Measurements from ENCODE around the gene SHROOM1. TPM values are rescaled to one million over a fixed set of nuclear protein-coding genes. Genes with fewer than 3 reads are reported as not detected.

Gene SHROOM1
- total and polyA plus RNA-seq, 2 of the 8 experiments (the other 6 are each of a cell fraction or from before 2014, with no cell fraction given) = 3.9 to 5.2 TPM

DNA sequence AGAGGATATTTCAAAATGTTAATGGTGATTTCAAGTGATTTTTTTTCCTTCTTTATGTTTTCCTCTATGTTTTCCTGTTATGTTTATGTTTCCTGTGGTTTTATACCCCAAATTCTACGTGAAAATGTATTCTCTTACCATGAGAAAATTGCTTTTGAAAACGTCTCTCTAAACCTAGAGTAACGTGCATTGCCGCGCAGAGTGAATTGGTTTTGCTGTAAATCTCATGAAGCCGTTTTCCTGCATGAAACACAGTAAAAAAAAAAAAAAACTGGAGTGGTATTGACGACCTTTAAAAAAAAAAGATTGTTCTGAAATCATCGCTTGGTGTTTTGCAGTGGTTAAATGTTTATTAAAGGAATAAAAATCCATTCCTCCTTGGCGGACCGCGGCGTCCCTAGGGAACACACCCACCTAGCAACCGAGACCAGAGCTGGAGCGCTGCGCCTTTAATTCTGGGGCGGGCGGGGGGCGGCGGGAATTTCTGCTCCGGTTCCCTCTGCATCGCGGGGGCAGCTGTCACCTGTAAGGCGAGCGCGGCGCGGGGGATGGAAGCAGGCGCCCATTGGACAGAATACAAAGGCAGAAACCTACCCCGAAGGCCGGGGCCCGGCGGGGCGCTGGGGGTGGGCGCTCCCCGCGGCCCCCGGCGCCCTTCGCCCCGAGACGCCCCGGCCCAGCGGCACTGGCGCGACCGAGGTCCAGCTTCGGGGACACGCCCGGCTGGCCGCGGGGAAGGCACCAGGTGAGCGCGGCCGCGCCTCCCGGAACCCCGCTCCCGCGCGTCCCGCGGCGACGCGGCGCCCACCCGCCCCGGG is 17.5 kb downstream of the SHROOM1 start, which contains the start of gene SOWAHA (continued):
- TF ChIP-seq BCL11A (IDR thresholded peaks at IDR 0.05; ENCODE audit: low read depth in 2 of 2, low read length in 2 of 2) (no peak), CBX8 (IDR thresholded peaks at IDR 0.05; ENCODE audit: borderline replicate concordance, low read depth, low read length) (no peak), GABPA (IDR thresholded peaks at IDR 0.05; ENCODE audit: borderline replicate concordance, insufficient read depth, low read length) (no peak), PHF8 (conservative IDR thresholded peaks at IDR 0.05; ENCODE audit: low read depth, low read length) (no peak)
- TF ChIP-seq, protein P1, sequence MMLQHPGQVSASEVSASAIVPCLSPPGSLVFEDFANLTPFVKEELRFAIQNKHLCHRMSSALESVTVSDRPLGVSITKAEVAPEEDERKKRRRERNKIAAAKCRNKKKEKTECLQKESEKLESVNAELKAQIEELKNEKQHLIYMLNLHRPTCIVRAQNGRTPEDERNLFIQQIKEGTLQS (IDR thresholded peaks at IDR 0.05; ENCODE audit: insufficient read depth, low read depth, low read length) = no peak

Measured in H1 (cell line).